Fibroblast of mammary gland (primary cell): ENCODE measurements around the gene PAQR9.
A peak's percentile ranks its signal among the peaks of the same experiment; 100 is the strongest.

Experiments
- DNase-seq: peaks from one replicate; pipeline ENCODE4 v3.0.0-alpha.2; 2010; ENCODE audit warnings: low read depth
- H3K4me3 ChIP-seq: 2 replicates; pipeline ENCODE4 v1.5.1; 2011; ENCODE audit warnings: low read depth, mild to moderate bottlenecking, low read length, moderate library complexity; ENCODE audit not compliant: control insufficient read depth
- CTCF ChIP-seq: conservative IDR thresholded peaks from 2 replicates; pipeline ENCODE4 v1.5.1; 2011; ENCODE audit warnings: low read depth, low read length, inconsistent platforms; ENCODE audit not compliant: control insufficient read depth, insufficient read depth

PAQR9 gene

GRCh38 chr3:142983318-142983717, 19.8 kb upstream of the PAQR9 start:
- DNase-seq = no peak
- H3K4me3 ChIP-seq = no peak overlapping the region
- no peak for TF ChIP-seq CTCF

GRCh38 chr3:142982038-142982773, 18.7 kb upstream of the PAQR9 start:
- DNase-seq = no peak
- no peak for TF ChIP-seq CTCF

GRCh38 chr3:142981108-142981507, 17.6 kb upstream of the PAQR9 start:
- DNase-seq = no peak
- H3K4me3 ChIP-seq = no peak overlapping the region
- no peak for TF ChIP-seq CTCF

More at GRCh38 chr3:142982038-142982773, 18.7 kb upstream of the PAQR9 start:
- H3K4me3 ChIP-seq = no peak overlapping the region

GRCh38 chr3:142977399-142977728, 13.9 kb upstream of the PAQR9 start:
- TF ChIP-seq CTCF = no peak
- DNase-seq = peak; percentile 68
- H3K4me3 ChIP-seq = no peak overlapping the region

- no peak overlapping the region for H3K4me3 ChIP-seq
- DNase-seq = peak; percentile 96
- TF ChIP-seq CTCF = no peak
Measured at GRCh38 chr3:142976621-142977398, 13.3 kb upstream of the PAQR9 start.

- H3K4me3 ChIP-seq = no peak overlapping the region
- DNase-seq = no peak
- TF ChIP-seq CTCF = no peak
Measured at GRCh38 chr3:142975316-142975995, 12.0 kb upstream of the PAQR9 start.
